Right forelimb (tissue), 1 donor: ENCODE measurements around the gene UPK3B.
A peak's percentile ranks its signal among the peaks of the same experiment; 100 is the strongest.
"Not testable (repeated sequence)": the region's sequence is repeated elsewhere in the genome, so short reads cannot be mapped to it uniquely, and the experiment has no call there.

ENCODE experiments used
- DNase-seq: peaks from one replicate; pipeline ENCODE4 v3.0.0-alpha.2; 2018

Gene UPK3B

DNA sequence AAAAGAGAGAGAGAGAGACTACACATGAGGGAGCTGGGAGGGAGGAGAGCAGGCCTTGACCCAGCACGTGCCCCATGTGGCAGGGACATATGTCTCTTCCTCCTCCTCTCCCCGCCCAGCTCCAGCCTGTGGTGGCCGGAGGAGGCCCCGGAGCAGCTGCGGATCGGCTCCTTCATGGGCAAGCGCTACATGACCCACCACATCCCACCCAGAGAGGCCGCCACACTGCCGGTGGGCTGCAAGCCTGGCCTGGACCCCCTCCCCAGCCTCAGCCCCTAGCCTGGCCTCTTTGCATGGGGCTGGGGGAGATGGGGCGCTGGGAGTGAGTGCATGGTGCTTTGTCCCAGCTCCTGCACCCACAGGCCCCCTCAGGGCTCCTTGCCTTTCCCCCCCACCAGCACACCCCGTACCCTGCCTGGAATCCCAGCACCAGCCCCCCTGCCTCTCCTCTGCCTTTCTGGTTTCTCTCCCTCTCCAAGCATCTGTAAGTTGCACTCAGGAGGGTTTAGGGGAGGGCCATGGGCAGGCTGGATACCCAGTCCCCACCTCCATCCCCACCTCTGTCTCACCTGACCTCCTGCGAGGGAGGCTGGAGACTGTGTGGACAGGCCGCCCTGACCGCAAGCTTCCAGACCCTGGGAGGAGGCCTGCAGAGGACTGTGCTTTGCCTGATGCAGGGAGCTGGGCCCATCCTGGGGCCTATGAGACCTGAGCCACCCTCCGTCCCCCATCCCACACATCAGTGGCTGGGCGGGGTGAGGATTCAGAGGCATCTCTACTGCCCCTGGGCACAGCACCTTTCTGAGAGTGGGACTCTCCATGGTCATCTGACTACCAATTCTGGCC lies 4.8 kb downstream of the UPK3B start:
- peak; percentile 24 for DNase-seq

DNA sequence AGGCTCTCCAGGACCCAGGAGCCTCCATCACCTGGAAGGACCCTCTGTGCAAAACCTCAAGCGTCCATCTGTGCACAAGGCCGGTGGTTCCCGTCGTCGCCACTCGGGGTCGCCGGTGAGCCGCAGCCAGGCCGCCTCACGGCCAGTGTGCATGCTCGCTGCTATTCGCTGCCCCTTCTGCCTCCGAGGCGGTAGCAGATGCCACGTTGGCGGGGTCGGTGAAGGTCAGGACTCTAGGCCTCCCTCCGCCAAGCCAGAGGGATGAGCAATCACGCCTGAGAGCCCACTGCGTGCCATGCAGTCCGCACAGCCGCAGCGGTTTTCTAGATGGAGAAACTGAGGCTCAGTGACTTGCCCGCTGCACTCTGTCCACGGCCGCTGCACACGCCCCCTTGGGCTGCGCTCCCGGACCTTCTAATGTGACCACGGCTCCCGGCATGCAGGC lies 5.7 kb downstream of the UPK3B start:
- DNase-seq = peak; percentile 73

GRCh38 chr7:76516932-76517331 lies 6.6 kb downstream of the UPK3B start:
- DNase-seq = not testable (repeated sequence)

DNA sequence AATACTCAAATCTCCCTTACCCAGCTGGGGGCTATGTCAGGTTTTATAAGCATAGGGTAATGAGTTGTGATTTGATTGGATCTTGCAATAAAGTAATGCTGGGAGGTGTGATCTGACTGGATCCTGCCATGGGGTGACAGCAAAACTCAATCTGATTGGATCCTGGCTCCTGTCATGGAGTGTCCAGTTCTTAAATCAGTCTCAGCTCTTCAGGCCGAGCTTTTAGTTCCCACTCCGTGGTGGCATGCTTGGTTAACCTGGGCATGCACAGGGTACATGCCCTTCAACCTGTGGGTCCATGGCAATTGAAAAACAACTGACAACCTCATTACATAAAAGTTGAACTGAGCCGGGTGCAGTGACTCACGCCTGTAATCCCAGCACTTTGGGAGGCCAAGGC lies 15.8 kb downstream of the UPK3B start:
- not testable (repeated sequence) for DNase-seq

- not testable (repeated sequence) for DNase-seq
Measured at GRCh38 chr7:76531643-76532042, 21.3 kb downstream of the UPK3B start.

GRCh38 chr7:76543197-76543596 lies 32.8 kb downstream of the UPK3B start, which contains the start of gene SPDYE16:
Gene SPDYE16, minus strand, starts transcription at chr7:76543297. Its CDS starts 1,838 bp downstream, at chr7:76541459.
- not testable (repeated sequence) for DNase-seq

DNA sequence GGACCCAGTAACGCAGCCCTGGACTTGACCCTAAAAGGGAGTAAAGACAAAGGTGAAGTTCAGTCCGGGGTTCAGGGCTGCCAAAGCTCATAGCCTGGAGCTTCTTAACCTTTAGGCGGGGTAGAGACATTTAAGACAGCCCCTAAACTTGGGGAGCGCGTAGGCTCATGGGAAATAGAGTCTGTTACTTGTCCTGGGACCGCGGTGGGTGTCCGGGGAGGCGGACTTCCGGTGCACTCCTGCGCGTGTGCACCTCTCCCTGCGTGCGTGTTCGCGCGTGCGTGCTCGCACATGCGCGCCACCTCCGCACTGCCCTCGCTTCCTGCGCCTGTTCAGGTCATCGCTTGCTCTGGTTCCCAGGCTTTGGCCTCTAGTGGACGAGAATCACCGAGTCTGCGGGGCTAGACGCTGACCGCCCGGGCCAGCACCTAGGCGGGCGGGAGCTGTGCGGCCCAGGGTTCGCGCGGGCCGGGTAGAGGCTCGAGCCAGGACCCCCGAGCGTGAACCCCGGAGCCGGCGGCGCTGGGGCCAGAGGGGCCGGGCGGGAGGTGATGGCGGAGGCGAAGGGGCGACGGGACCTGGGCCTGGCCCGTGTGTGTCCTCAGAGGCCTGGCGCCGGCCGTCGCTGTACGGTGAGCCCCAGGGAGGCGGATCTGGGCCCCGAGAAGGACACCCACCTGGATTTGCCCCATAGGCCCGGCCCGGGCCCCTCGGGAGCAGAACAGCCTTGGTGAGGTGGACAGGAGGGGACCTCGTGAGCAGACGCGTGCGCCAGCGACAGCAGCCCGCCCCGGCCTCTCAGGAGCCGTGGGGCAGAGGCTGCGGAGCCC lies 38.9 kb downstream of the UPK3B start:
- peak; percentile 88 for DNase-seq

- DNase-seq = peak; percentile 40
Measured at GRCh38 chr7:76549855-76550248, 39.5 kb downstream of the UPK3B start.

- DNase-seq = not testable (repeated sequence)
Measured at GRCh38 chr7:76551992-76552391, 41.6 kb downstream of the UPK3B start.

DNA sequence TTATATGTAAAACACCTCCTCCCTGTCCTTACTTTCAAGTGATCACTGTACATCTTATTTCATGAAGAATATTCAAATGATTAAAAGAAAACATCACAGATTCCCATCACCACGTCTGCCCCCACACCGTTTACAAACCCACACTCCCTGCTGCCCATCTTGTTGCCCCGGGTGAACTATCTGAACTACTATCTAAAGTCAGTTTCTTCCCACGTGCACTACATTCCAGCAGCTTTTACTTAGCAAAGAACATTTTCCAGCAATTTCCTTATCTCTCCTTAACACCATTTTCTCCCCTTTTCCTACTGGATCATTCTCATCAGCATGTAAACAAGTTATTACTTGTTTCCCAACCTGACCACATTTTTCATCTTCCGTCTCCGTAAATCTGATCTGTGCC lies 49.3 kb downstream of the UPK3B start:
- DNase-seq = not testable (repeated sequence)

DNA sequence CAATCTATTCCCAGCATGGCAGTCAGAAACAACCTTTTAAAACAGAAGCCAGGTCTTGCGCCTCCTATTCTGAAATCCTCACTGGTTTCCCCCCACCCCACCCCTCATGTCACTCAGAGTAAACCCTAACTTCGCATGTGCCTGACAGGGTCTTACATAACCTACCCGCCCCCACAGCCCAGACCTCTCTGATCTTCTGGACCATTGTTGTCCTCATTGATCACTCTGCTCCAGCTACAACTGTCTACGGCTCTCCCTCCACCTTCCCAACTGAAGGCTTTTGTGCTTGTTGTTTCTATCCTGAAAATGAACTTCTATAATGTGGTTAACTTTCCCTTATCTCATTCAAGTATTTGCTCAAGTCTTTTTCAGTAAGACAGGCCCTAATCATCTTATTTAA lies 49.8 kb downstream of the UPK3B start:
- not testable (repeated sequence) for DNase-seq

GRCh38 chr7:76561342-76561741 lies 51.0 kb downstream of the UPK3B start:
- DNase-seq = not testable (repeated sequence)

DNA sequence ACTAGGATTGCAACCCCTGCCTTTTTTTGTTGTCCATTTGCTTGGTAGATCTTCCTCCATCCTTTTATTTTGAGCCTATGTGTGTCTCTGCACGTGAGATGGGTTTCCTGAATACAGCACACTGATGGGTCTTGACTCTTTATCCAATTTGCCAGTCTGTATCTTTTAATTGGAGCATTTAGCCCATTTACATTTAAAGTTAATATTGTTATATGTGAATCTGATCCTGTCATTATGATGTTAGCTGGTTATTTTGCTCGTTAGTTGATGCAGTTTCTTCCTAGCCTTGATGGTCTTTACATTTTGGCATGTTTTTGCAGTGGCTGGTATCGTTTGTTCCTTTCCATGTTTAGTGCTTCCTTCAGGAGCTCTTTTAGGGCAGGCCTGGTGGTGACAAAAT lies 54.6 kb downstream of the UPK3B start:
- not testable (repeated sequence) for DNase-seq
